Activated gamma-delta T cell treated with anti-CD3 and anti-CD28 coated beads, Interleukin-2, amount 50 U/mL, for 16 hours (primary cell): ENCODE results near the gene TMOD3.
"Not testable (repeated sequence)": the region's sequence is repeated elsewhere in the genome, so short reads cannot be mapped to it uniquely, and the experiment has no call there.

Source experiments
- DNase-seq: peaks from one replicate; pipeline ENCODE4 v3.0.0-alpha.2; 2020; ENCODE audit warnings: low read depth

The TMOD3 gene

DNA sequence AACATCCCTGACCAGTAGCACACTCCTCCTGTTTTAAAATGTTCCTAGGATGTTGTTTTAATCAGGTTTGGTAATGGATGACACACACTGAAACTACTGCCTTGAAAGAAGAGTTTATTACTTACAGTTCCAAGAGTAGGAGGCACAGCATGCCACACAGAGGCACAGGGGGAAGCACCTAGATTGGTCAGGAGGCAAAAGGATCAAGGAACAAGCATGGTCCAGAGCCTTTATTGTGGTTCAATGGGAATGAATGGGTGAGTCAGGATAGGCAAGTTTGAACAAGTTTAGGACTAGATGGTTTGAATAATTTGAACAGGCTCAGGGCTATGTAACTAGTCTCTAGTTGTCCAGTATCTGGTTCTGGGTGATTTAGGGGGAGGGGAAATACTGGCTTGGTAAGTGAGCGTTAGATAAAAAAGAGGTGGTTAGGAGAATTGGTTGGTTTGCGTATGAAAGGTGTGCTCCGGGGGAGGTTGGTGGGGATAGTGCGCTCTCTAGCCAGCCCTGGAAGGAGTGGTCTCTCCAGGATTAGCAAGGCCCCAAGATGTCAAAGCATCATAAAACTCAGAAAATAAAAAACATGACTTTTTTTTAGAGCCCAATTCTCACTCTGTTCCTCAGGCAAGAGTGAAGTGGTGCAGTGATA lies 35.1 kb downstream of the TMOD3 start:
- no peak for DNase-seq

DNA sequence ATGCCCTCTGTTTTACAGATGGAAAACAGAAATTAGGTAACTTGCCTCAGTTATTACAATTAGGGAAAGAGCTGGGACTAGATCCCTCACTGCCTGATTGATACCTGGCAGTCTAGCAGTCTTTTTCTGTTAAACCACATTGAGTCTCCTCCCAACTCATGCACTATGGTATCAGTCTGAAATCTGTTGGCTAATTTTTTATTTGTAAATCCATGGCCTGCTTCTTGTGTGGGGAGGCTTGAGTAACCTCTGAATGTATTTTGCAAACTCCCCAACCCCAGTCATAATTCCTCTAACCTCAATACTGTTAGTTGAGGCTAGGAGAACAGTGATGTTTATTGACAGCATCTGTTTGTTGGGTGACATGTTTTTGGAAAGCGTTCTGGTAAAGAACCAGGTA lies 35.9 kb downstream of the TMOD3 start:
- DNase-seq: no peak

DNA sequence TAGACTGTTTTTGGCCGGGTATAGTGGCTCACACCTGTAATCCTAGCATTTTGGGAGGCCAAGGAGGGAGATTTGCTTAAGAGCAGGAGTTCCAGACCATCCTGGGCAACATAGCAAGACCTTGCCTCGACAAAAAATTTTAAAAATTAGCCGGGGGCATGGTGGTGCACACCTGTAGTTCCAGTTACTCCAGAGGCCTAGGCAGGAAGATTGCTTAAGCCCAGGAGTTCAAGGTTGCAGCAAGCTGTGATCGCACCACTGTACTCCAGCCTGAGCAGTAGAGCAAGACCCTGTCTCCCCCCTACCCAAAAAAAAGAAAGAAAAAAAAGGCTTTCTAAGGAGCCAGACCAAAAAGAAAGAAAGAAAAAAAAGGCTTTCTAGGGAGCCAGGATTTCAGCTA lies 36.7 kb downstream of the TMOD3 start:
- DNase-seq: no peak

DNA sequence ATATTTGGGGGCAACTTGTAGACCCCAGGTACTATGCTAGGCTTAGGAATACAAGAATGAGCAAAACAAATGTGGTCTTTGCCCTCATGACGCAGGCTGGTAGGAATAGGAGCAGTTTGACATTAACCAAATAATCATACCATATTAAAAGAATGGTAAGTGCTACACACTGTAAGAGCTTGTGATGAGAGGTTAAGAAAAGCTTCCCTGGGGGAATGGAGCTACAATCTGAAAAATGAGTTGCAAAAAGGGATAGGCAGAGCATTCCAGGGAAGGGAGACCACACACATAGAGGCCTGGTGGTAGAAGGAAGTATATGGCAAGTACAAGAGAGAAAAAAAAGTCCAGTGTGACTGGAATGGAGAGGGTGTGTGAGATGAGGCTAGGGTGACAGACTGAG lies 37.3 kb downstream of the TMOD3 start:
- no peak for DNase-seq

DNA sequence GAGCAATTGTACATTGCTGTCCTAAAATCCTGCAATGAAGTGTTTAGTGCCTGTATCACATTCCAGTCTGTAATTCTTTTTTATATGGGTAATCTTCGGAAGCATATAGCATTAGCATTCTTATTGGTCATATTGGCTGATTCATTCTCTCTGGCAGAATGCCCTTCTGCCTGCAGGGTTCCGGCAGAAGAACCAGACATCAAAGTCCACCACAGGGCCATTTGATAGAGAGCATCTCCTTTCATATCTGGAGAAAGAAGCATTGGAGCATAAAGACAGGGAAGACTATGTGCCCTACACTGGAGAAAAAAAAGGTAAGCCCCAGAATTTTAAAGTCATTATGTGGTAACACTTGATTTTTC lies 39.6 kb downstream of the TMOD3 start:
- DNase-seq: no peak

DNA sequence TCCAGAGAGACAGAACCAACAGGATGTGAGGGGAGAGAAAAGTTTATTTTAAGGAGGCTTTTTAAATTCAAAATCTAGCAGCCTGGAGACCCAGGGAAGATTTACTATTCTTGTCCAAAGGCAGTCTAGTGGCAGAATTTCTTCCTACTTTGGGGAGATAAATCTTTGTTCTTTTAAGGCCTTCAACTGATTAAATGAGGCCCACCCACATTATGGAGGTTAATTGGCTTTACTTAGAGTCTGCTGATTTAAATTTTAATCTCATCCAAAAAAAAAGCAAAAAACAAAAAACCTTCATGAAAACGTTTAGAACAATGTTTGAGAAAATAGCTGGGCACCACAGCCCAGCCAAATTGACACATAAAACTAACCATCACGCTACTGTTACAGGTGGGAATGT lies 41.3 kb downstream of the TMOD3 start:
- no peak for DNase-seq

DNA sequence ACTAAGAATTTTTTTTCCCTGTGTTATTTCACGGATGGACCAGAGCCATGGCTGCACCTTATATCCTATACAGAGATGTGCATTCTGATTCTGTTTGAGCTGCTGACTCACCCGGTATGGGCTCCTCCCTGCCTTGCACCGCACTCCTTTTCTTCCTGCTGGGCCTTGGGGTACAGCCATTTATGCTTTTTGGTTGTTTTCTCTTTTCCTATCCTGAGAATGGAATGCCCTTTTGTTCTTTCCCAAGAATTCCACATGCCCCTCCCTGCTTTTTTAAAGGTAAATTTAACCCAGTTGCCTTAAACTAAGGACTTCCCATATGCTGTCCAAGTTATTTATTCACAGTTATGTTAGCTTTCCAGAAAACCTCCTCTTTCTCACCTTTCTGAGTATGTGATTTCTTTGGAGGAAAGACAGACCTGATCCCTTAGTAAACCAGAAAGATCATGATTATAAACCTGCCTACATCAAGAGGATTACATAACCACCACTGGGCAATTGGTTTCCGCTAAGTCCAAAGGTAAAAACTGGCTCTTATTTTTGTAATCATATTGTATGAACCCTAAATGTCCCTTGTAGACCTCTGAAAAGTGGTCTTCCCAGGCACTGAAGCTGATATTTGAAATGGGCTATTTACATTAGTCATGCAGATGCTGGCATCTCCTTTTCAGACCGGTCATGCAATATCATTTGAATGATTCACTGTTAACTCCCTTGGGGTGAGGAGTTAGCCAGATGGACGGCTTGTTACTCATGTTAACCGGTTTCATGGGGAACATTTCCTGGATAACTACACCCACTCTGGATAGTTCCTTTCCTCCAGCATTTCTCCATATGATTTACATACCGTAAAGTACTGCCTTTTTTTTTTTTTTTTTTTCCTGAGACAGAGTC lies 45.5 kb downstream of the TMOD3 start:
- no peak for DNase-seq

DNA sequence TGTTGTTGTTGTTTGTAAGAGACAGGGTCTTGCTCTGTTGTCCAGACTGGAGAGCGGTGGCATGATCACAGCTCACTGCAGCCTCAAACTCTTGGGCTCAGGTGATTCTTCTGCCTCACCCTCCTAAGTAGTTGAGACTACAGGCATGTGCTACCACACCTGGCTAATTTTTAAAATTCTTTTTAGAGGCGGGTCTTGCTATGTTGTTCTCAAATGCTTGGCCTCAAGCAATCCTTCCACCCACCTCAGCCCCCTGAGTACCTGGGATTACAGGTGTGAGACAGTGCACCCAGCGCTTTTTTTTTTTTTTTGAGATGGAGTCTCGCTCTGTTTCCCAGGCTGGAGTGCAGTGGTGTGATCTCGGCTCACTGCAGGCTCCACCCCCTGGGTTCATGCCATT lies 46.7 kb downstream of the TMOD3 start:
- no peak for DNase-seq

DNA sequence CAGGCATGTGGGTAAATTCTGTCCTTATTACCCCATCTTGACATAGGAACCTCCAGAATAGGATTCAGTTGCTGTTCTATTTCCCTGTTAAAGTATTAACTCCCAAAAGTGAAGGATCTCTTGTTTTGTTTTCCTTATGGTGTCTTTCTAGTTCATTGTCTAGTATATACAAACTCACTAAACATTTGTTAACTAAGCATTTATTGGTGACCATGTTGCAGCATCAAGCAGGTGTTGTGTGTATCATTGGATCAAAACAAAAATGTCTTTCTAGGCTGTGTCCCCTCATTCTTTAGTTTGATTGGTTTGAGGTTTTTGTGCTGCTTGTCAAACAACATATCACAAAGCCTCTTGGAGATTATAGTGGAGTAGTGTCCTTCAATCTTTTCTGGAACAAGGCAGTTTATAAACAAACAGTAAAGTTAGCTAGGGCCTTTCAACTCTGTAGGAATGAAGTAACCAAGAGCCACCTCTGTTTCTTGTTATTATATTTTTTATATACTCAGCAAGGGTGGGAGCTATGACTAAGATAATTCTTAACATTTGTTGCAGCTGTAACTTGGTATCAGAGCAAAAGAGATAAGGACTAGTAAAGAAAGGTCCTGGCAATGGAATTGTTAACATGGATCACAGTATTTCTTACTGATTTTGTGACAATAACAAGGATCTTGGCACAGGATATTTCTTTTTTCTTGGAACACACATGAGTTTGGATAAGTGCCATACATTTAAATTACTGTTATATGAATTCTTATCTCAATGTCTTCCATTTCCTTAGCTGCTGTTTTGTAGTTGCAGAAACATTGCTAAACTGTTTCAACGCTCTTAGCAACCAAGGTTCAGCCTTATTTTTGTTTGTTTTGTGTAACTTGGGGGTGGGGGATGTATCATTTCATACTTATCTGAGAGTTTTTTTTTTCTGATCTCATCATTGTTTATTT lies 49.3 kb downstream of the TMOD3 start:
- DNase-seq: no peak

DNA sequence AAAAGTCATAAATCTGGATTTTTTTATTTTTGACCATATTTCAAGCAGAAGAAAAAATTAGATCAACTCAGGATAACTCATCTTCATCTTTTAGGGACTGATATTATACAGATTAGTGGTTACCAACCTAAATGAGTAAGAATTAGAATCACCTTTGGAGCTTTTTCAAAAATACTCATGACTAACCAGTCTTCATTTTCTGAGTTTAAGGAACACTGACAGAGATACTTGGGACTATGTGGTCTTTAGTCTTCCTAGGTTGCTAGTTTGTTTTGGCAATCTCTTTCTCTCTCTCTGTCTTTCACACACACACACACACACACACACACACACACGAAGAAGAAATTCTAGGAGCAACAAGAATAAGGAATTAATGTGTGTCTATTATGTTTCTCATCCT lies 50.1 kb downstream of the TMOD3 start:
- DNase-seq: no peak

DNA sequence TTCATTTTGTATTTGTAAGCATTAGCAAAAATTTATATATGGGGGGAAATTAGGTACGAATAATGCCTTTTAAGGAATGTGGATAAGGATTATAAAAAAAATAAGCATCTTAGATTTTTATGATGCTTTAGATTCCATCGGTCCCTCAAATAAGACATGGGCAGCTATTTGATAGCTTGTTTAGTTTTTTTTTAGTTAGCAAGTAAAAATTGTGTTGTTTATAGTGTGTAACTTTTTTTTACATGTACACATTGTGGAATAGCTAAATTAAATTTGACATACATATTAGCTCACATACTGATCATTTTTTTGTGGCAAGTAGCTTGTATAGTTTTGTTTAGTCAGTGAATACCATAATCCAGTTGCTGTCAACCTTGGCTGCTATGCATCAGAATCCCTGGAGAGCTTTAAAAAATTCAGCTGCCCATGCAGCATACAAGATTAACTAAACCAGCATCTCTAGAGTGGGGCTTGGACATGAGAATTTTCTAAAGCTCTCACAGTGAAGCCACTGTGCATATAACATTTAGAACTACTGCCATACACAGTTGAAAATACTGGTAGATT lies 53.9 kb downstream of the TMOD3 start:
- no peak for DNase-seq

DNA sequence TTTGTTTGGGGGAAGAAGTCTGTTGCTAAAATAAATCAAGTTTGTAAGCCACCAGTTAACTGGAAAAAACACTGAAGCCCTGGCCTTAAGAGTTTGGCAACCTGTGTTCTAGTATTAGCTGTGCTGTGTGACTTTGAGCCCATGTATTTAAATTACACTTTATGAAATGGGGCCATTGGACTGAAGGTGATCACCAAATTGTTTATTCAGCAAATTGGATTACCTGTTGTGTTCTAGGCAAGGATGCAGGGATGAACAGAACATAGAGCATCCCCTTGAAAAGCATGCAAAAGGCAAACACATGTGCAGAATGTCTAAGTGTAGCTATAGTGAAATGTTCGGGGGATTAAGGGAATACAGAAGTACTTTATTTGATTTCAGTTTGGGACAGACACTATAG lies 54.6 kb downstream of the TMOD3 start:
- DNase-seq: no peak

DNA sequence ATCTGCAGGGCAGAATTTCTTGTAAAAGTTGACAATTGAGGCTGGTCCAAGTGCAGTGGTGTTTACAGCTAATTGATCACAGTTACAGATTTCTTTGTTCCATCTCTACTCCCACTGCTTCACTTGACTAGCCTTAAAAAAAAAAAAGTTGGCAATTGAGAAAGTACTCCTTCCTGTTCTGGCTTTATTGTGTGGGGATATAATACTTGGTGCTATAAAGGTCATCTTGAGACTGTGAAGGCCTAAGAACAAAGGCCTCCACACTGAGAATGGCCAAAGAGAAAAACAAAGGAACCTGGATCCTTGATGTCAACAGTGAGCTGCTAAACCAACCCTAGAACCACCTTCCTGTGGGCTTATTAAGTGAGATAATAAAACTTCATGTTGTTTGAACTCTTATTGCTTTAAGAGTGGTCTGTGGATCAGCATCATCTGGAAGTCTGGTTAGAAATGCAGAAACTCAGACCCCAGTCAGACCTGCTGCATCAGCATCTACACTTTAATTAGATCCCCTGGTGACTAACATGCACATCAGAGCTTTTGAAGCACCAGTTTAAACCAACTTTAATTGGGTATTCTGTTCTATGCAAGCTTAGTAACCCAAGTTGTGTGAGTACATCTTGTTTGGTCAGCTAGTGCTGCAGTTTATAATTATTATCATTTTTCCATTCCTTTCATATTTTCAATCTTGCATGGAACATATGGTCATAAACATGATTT lies 55.2 kb downstream of the TMOD3 start:
- no peak for DNase-seq

DNA sequence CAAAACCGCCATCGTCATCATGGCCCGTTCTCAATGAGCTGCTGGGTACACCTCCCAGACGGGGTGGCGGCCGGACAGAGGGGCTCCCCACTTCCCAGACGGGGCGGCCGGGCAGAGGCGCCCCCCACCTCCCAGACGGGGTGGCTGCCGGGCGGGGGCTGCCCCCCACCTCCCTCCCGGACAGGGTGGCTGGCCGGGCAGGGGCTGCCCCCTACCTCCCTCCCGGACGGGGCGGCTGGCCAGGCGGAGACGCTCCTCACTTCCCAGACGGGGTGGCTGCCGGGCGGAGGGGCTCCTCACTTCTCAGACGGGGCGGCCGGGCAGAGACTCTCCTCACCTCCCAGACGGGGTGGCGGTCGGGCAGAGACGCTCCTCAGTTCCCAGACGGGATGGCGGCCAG lies 56.3 kb downstream of the TMOD3 start:
- DNase-seq: not testable (repeated sequence)

DNA sequence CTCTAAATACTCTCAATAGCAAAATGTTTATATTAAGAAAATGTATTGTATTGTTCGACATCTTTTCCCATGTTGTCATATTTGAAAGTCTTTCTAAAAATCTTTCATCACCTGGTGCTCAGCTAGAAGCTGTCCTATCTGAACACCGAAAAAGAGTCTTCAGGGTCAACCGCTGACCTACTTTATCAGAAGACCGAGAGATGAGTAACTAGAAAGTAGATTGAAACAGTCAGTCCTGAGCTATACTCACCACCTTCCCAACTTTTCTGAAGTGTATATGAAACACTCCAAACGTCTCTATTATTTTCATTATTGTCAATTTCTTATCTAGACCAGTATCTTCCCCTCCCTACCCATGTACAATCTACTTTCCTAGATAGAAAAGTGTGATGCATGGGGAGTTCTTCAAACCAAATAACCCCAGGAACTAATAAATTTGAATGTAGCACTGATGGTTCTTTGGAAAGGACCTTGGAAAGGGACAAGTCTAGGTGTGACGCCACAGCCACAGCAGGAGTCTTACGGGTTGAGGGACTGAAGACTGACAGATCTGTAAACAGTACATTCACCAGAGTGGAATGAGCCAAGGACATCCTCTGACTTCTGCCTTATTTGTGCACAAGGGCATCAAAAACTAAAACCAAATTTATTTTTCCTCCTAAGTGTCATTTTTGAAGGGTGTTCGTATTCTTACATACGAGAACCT lies 58.6 kb downstream of the TMOD3 start:
- DNase-seq: no peak

DNA sequence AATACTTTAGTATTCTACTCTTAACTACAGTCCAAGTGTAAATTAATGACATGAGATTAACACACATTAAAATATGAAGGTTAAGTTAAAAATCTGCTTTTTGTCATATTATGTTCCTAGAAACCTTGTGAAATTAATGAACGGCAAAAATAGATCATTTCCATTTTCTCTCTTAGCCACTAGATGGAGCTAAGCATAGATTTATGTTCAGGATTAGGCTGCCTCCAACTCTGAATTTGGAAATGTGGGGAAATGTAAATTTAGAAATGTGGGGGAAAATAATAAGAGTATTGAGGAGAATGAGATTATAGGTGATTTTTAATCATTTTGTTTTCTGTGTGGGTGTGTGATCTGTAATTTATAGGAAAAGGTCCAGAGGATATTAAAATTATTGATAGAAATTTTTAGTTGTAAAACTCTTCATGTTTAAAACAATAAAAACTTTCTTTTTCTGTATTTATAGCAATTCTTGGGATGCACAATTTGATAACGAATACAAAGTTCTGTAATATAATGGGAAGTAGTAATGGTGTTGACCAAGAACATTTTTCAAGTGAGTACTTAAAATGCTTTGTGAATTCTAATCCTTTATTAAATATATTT lies 59.2 kb downstream of the TMOD3 start:
- DNase-seq: no peak

DNA sequence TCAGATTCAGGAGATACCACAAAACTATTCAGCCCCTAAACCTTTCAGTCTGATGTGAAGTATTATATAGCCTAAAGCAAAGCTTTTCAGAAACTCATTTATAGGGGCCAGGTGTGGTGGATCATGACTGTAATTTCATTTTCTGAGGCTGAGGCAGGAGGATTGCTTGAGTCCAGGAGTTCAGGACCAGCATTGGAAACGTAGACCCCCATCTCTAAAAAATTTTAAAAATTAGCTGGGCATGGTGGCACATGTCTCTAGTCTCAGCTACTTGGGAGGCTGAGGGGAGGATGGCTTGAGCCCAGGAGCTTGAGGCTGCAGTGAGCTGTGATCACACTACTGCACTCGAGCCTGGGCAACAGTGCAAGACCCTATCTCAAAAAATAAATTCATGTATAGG lies 60.0 kb downstream of the TMOD3 start:
- no peak for DNase-seq

DNA sequence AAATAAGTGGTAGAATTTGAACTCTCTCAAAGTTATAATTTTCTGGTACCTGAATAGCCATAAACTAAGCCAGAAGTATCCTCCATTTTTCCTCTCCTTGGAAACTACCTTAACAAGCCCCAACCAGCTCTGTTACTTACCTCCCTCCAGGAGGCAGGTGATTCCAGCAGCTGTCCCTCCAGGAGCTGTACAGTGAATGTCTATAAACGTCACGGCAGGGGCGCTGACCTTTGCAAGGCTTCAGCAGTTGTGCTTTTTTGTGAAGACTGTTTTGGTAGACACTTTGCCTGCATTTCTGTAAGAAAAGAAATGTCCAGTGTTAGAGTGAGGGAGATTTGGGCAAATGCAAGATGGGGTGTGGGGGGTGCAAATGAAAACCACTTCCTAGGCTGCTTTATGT lies 75.0 kb downstream of the TMOD3 start:
- no peak for DNase-seq

DNA sequence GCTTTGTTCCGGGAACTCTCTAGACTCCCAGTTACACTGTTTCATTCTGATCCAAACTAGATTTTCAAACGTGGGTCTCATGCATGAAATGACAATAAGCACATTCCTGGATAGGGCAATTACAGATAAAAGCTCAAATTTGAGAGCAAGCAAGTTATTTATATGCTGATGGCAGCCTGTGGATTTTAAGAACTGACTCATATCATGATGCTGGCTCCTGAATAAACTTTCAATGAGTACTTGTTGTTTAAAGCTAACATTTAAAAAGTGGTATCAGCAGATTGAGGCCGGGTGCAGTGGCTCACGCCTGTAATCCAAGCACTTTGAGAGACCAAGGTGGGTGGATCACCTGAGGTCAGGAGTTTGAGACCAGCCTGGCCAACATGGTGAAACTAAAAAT lies 75.5 kb downstream of the TMOD3 start:
- DNase-seq: no peak

DNA sequence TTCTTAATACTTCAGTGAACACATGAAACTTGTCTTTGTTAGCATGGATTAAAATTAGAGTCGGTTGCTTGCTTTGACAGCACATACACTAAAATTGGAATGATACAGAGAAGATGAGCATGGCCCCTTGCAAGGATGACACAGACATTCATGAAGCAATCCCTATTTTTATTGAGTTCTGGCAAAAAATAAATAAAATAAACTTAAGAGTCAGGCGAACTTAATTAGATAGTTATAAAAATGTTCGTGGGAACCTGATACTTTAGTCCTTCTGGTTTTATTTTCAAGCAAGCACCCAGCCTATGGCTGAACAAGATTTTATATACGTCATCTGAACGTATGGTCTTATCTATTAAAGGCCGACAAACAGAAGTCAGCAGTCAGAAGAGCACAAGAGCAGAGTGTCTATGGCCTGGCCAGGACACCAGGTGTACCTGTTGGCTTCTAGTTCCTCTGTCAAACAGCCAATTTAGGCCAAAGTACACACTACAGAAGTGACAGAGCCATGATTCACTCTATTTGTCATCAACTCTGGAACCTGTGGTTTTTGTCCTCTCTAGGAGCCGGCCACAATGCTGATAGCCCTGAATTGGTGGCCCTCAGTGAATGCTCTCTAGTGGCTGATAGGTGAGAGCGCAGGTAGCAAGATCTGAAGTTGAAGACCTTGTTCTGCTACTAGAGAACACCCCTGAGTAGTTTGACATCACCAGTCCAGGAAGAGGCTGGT lies 77.8 kb downstream of the TMOD3 start:
- no peak for DNase-seq
